H9 (cell line): ENCODE measurements around the gene NSFL1C. TPM values are rescaled to one million over a fixed set of nuclear protein-coding genes. Genes with fewer than 3 reads are reported as not detected.

Experiments used
- DNase-seq: peaks from one replicate; pipeline ENCODE4 v3.0.0-alpha.2; 2017
- H2AFZ ChIP-seq: one replicate; pipeline ENCODE4 v1.6.1; 2013; ENCODE audit warnings: mild to moderate bottlenecking, low read length, control low read depth, moderate library complexity
- H2AK5ac ChIP-seq: 2 replicates; pipeline ENCODE4 v1.6.1; 2013; ENCODE audit warnings: low read length, control low read depth, mixed read lengths; ENCODE audit not compliant: insufficient read length
- H2BK120ac ChIP-seq: one replicate; pipeline ENCODE4 v1.6.1; 2013; ENCODE audit warnings: low read depth, mild to moderate bottlenecking, low read length, control low read depth, inconsistent platforms; ENCODE audit not compliant: poor library complexity, severe bottlenecking
- H2BK12ac ChIP-seq: 2 replicates; pipeline ENCODE4 v1.6.1; 2013; ENCODE audit warnings: low read length, control low read depth, mixed read lengths, low read depth; ENCODE audit not compliant: insufficient read length
- H2BK15ac ChIP-seq: 2 replicates; pipeline ENCODE4 v1.6.1; 2013; ENCODE audit warnings: low read depth, low read length, control low read depth
- H2BK20ac ChIP-seq: one replicate; pipeline ENCODE4 v1.6.1; 2013; ENCODE audit warnings: low read depth, mild to moderate bottlenecking, low read length, control low read depth, inconsistent platforms; ENCODE audit not compliant: poor library complexity, severe bottlenecking
- H2BK5ac ChIP-seq: 2 replicates; pipeline ENCODE4 v1.6.1; 2013; ENCODE audit warnings: low read length, control low read depth, mixed read lengths; ENCODE audit not compliant: insufficient read length
- H3K14ac ChIP-seq: 2 replicates; pipeline ENCODE4 v1.6.1; 2013; ENCODE audit warnings: low read length, control low read depth; ENCODE audit not compliant: insufficient read depth
- H3K18ac ChIP-seq: 2 replicates; pipeline ENCODE4 v1.6.1; 2013; ENCODE audit warnings: low read depth, mild to moderate bottlenecking, mixed read lengths, low read length, control low read depth; ENCODE audit not compliant: insufficient read length
- H3K23ac ChIP-seq: 2 replicates; pipeline ENCODE4 v1.6.1; 2013; ENCODE audit warnings: low read length, control low read depth, mixed read lengths, low read depth; ENCODE audit not compliant: insufficient read length
- H3K23me2 ChIP-seq: 2 replicates; pipeline ENCODE4 v1.6.1; 2013; ENCODE audit warnings: low read depth, mild to moderate bottlenecking, mixed read lengths, low read length, control low read depth; ENCODE audit not compliant: insufficient read length, poor library complexity, severe bottlenecking
- H3K27ac ChIP-seq: 2 replicates; pipeline ENCODE4 v1.5.1; 2013; ENCODE audit warnings: low read length, control low read depth, mixed read lengths, low read depth; ENCODE audit not compliant: insufficient read length
- H3K27me3 ChIP-seq: 2 replicates; pipeline ENCODE4 v1.6.1; 2013; ENCODE audit warnings: low read length, control low read depth, inconsistent platforms; ENCODE audit not compliant: insufficient read depth
- H3K4ac ChIP-seq: 2 replicates; pipeline ENCODE4 v1.6.1; 2013; ENCODE audit warnings: low read depth, mild to moderate bottlenecking, control low read depth, inconsistent platforms, low read length, moderate library complexity
- H3K4me1 ChIP-seq: 2 replicates; pipeline ENCODE4 v1.6.1; 2013; ENCODE audit warnings: low read length, control low read depth, inconsistent platforms; ENCODE audit not compliant: insufficient read depth
- H3K4me2 ChIP-seq: 2 replicates; pipeline ENCODE4 v1.6.1; 2013; ENCODE audit warnings: low read length, control low read depth, mixed read lengths; ENCODE audit not compliant: insufficient read length, insufficient read depth
- H3K56ac ChIP-seq: 2 replicates; pipeline ENCODE4 v1.6.1; 2013; ENCODE audit warnings: low read depth, mild to moderate bottlenecking, mixed read lengths, low read length, control low read depth; ENCODE audit not compliant: insufficient read length
- H3K79me1 ChIP-seq: 2 replicates; pipeline ENCODE4 v1.6.1; 2013; ENCODE audit warnings: low read depth, mild to moderate bottlenecking, moderate library complexity, low read length, control low read depth, inconsistent platforms; ENCODE audit not compliant: insufficient read depth, poor library complexity, severe bottlenecking
- H3K79me2 ChIP-seq: 2 replicates; pipeline ENCODE4 v1.6.1; 2013; ENCODE audit warnings: low read length, control low read depth, inconsistent platforms; ENCODE audit not compliant: insufficient read depth
- H3K9ac ChIP-seq: 2 replicates; pipeline ENCODE4 v1.6.1; 2013; ENCODE audit warnings: low read length, control low read depth, mixed read lengths; ENCODE audit not compliant: insufficient read length; ENCODE audit errors: extremely low read depth
- H3K9me3 ChIP-seq: one replicate; pipeline ENCODE4 v1.6.1; 2013; ENCODE audit warnings: low read depth, low read length, inconsistent platforms; ENCODE audit not compliant: control insufficient read depth
- H3T11ph ChIP-seq: one replicate; pipeline ENCODE4 v1.6.1; 2013; ENCODE audit warnings: mild to moderate bottlenecking, low read length, control low read depth, inconsistent platforms
- H4K20me1 ChIP-seq: one replicate; pipeline ENCODE4 v1.6.1; 2013; ENCODE audit not compliant: control insufficient read depth, insufficient read length, insufficient read depth
- H4K5ac ChIP-seq: 2 replicates; pipeline ENCODE4 v1.6.1; 2013; ENCODE audit warnings: low read depth, mild to moderate bottlenecking, mixed read lengths, low read length, control low read depth; ENCODE audit not compliant: insufficient read length
- H4K8ac ChIP-seq: replicated peaks from 2 replicates; pipeline ENCODE4 v1.6.1; 2013; ENCODE audit warnings: low read length, control low read depth, mixed read lengths, low read depth; ENCODE audit not compliant: insufficient read length
- H4K91ac ChIP-seq: 2 replicates; pipeline ENCODE4 v1.6.1; 2013; ENCODE audit warnings: low read depth, mild to moderate bottlenecking, moderate library complexity, mixed read lengths, low read length, control low read depth; ENCODE audit not compliant: insufficient read length
- H3K27ac Mint-ChIP-seq, 3 experiments: 2 replicates in 2 of 3; 3 replicates in 1 of 3; pipeline ENCODE4 v1.8.0; 2020 to 2021; ENCODE audit warnings: mixed read lengths in 3 of 3, mild to moderate bottlenecking in 1 of 3, moderate library complexity in 1 of 3
- H3K27me3 Mint-ChIP-seq: 2 replicates; pipeline ENCODE4 v1.8.0; 2021; ENCODE audit warnings: low read depth, mild to moderate bottlenecking, moderate library complexity, mixed read lengths
- H3K36me3 Mint-ChIP-seq, 3 experiments: 2 replicates in 2 of 3; 3 replicates in 1 of 3; pipeline ENCODE4 v1.8.0; 2020 to 2021; ENCODE audit warnings: low read depth in 3 of 3, mixed read lengths in 3 of 3; ENCODE audit not compliant: insufficient read depth in 1 of 3
- H3K4me1 Mint-ChIP-seq, 2 experiments: 2 replicates each; pipeline ENCODE4 v1.8.0; 2020; ENCODE audit warnings: mixed read lengths in 2 of 2
- H3K4me3 Mint-ChIP-seq, 2 experiments: 2 replicates in 1 of 2; 3 replicates in 1 of 2; pipeline ENCODE4 v1.8.0; 2020 to 2021; ENCODE audit warnings: mild to moderate bottlenecking in 2 of 2, mixed read lengths in 2 of 2, moderate library complexity in 1 of 2
- H3K9me3 Mint-ChIP-seq, 2 experiments: 2 replicates in 1 of 2; 3 replicates in 1 of 2; pipeline ENCODE4 v1.8.0; 2020; ENCODE audit warnings: mild to moderate bottlenecking in 2 of 2, mixed read lengths in 2 of 2, moderate library complexity in 1 of 2
- CTCF ChIP-seq: fragments of 200-600 bp; sonication (generic); conservative IDR thresholded peaks from 3 replicates; pipeline ENCODE4 v1.8.0; 2021; ENCODE audit warnings: antibody characterized with exemption, mild to moderate bottlenecking
- WGBS: extraction: QIAGEN DNeasy Blood & Tissue Kit; methylation state at CpG from one replicate; pipeline ENCODE4 v1.1.7; 2013; ENCODE audit warnings: missing lambda C conversion rate, low lambda C conversion rate, mixed read lengths; ENCODE audit not compliant: insufficient read length; ENCODE audit errors: extremely low coverage; 5-methylcytosine and 5-hydroxymethylcytosine counted together
- total RNA-seq: library from RNA; stranded (reverse); gene quantifications from 2 replicates; pipeline ENCODE4 v1.2.1, GENCODE V29; 2021

Gene NSFL1C
- total RNA-seq, 1 experiment from 2014 or later, result 81.8 TPM

GRCh38 chr20:1394686-1395085 lies 72.0 kb downstream of the NSFL1C start:
- Histone ChIP-seq H3K27me3 (no peaks in the 10 kb centered on the region; the same call in 1 of the 2 replicates), H3K4me2 (no peak overlapping the region), H3K4me1 (peaks cover 14% of the 10 kb centered on the region; the same call in 1 of the 2 replicates), H3K14ac (no peak overlapping the region), H3K9me3 (no peaks in the 10 kb centered on the region), H3K79me1 (peaks cover 5% of the 10 kb centered on the region), H3K9ac (no peak overlapping the region), H2BK15ac (no peak overlapping the region), H4K20me1 (peaks cover 5% of the 10 kb centered on the region), H2BK120ac (no peak overlapping the region), H2AFZ (no peak overlapping the region), H3K79me2 (peaks cover 23% of the 10 kb centered on the region; the same call in 1 of the 2 replicates), H2BK12ac (no peak overlapping the region), H4K5ac (no peak overlapping the region), H2AK5ac (no peak overlapping the region), H3T11ph (no peak overlapping the region), H3K27ac (no peak overlapping the region), H3K4ac (no peak overlapping the region), H3K23ac (no peak overlapping the region), H3K56ac (no peak overlapping the region), H2BK20ac (no peak overlapping the region), H3K23me2 (peaks cover 13% of the 10 kb centered on the region), H4K91ac (no peak overlapping the region), H3K18ac (no peak overlapping the region), H2BK5ac (no peak overlapping the region), H4K8ac (no peak overlapping the region)
- no peaks in the 10 kb centered on the region; a peak in 2 of 5 replicates for H3K9me3 Mint-ChIP-seq
- TF ChIP-seq CTCF, result no peak
- H3K36me3 Mint-ChIP-seq, result peaks cover 0 to 3% (median 3%) of the 10 kb centered on the region in 3 experiments; a peak in 2 of 7 replicates
- no CpG with 5 or more reads among the region's 2 CpGs for WGBS
- peaks cover 55% of the 10 kb centered on the region for H3K27me3 Mint-ChIP-seq
- no peak for DNase-seq
- H3K4me3 Mint-ChIP-seq, result no peak overlapping the region
- H3K27ac Mint-ChIP-seq, result no peak overlapping the region
- H3K4me1 Mint-ChIP-seq, result peaks cover 22 to 32% of the 10 kb centered on the region in 2 experiments
